NCI-H1417 treated with DMSO at 0.1 percent for 48 hours (cell line): Measurements from ENCODE around the gene RHOU.
"Not testable (repeated sequence)": the region's sequence is repeated elsewhere in the genome, so short reads cannot be mapped to it uniquely, and the experiment has no call there.

Source experiments
- DNase-seq: peaks from one replicate; lab custom pipeline; 2025; lab: John Stamatoyannopoulos, UW

The RHOU gene

DNA sequence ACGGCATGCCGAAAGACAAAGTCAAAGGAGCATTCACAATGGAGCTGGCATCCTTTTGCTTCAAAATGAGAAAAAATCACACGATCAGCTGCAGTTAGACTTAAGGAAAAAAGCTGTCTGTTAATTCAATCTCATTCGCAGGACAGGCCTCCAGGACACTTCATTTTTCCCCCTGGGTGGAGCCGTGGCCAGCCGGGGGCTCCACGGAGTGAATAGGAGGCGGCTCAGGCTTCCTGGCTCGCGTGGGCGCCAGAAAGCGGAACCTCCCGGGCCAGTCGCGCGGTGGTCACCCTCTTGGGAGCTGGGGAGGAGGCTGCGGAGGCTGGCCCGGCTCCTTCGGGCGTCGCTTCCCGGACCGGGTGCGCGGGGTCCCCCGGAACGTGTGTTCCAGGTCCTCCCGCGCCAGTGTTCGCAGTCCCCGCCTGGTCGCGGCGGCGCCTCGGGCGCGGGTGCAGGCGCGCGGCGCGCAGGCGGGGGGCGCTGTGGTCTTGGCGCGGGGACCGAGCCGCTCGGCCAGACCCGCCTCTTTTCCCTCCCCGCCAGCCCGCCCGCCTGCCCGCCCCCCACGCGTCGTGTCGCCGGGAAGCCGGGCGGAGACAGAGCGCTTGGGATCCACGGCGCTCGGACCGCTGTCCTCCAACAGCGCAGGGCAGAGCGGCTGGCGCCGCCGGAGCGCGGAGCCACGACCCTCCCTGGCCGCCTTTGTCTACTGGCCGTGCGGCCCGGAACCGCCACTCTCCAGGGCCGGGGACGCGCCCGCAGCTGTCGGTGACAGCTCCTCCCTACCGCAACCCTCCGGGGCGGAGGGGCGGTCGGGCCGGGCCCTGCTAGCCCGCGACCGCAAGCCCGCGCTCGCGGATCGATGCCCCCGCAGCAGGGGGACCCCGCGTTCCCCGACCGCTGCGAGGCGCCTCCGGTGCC, at the start of gene RHOU:
TSS of gene RHOU (plus strand) at position 599 of the 921 bp plus-strand sequence. CDS start at position 863, 264 bp downstream.
- DNase-seq, result no peak

DNA sequence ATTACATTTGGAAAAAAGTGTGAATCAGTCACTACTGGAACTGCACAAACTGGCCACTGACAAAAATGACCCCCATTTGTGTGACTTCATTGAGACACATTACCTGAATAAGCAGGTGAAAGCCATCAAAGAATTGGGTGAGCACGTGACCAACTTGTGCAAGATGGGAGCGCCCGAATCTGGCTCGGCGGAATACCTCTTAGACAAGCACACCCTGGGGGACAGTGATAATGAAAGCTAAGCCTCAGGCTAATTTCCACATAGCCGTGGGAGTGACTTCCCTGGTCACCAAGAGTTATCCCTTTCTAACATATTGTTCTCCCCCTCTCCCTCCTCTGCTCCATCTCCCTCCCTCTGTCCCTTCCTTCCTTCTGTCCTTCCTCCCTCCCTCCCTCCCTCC, 47.7 kb upstream of the RHOU start:
- DNase-seq, result no peak

DNA sequence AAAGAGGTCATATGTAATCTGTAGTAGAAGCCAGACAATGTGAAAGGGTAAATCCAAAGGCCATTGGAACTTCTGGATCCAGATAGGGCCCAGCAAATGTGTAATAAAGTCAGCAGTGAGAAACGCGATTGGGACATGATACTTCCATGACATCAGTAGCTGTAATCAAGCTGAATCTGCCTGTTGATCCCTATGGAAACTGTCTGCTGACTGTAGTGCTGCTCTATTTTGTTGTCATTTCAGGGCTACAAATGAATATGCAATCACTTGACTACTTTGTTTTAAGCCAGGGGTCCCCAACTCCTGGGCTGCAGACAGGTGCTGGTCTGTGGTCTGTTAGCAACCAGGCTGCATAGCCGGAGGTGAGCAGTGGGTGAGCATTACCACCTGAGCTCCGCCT, 46.0 kb upstream of the RHOU start:
- DNase-seq, result no peak

DNA sequence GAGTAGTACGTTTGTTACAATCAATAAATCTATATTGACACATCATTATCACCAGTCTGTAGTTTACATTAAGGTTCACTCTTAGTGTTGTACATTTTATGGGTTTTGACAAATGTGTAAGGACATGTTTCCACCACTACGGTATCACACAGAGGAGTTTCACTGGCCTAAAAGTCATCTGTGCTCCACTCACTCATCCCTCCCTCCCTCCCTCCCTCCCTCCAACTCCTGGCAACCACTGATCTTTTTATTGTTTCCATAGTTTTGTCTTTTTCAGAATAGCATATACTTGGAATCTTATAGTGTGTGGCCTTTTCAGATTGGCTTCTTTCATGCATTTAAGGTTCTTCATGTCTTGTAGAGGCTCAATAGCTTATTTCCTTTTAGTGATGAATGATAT, 44.1 kb upstream of the RHOU start:
- no peak for DNase-seq

DNA sequence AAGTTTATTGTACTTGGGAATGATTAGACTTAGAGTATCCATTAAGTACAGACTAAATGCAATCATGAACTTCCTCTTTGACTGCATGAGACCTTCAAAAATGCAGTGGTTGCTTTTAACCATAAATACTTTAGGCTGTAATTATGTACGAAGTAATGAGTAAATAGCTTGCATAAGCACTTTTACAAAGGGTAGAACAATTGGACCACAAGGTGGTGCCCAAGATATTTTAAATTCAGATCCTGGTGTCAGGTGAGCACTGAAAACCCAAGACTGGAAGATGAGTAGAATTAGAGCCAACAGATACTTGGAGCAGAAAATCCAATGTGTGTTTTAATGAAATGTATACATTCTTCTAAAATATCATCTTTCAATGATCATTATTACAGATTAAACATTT, 43.4 kb upstream of the RHOU start:
- DNase-seq, result no peak

DNA sequence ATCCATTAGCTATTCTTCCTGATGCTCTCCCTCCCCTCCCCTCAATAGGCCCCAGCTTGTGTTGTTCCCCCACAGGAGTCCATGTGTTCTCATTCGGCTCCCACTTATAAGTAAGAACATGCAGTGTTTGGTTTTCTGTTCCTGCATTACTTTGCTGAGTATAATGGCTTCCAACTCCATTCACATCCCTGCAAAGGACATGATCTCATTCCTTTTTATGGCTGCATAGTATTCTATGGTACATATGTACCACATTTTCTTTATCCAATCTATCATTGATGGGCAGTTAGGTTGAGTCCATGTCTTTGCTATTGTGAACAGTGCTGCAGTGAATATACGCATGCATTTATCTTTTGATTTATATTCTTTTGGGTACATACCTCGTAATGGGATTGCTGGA, 40.8 kb upstream of the RHOU start:
- not testable (repeated sequence) for DNase-seq

DNA sequence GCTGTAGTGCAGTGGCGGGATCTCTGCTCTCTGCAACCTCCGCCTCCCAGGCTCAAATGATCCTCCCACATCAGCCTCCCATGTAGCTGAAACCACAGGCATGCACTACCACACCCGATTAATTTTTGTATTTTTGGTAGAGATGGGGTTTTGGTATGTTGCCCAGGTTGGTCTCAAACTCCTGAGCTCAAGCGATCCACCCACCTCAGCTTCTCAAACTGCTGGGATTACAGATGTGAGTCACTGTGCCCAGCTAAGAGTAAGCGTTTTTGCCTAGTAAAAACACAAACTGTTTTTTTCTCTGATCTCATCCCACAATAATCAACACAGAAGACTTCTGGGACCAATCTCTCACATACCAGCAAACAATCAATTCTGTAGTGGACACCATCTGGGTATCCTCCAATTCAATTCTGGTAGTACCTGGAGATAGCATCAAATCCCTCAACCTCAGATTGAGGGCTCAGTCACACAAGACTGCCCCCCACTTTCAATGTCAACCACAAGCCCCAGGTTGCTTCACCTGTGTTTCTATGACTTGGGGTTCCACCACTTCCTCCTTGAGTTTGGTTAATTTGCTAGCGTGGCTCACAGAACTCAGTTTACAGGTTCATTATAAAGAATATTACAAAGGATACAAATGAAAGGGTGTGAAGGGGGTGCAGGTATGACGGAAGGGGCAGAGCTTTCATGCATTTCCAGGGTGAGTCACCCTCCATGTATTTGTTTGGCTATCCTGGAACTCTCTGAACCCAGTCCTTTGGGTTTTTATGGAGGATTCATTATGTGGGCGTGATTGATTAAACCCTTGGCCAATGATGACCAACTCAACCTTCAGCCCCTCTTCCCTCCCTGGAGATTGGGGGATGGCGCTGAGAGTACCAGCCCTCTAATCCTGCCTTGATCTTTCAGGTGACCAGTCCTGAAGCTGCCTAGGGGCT, 40.0 kb upstream of the RHOU start:
- DNase-seq, result no peak

DNA sequence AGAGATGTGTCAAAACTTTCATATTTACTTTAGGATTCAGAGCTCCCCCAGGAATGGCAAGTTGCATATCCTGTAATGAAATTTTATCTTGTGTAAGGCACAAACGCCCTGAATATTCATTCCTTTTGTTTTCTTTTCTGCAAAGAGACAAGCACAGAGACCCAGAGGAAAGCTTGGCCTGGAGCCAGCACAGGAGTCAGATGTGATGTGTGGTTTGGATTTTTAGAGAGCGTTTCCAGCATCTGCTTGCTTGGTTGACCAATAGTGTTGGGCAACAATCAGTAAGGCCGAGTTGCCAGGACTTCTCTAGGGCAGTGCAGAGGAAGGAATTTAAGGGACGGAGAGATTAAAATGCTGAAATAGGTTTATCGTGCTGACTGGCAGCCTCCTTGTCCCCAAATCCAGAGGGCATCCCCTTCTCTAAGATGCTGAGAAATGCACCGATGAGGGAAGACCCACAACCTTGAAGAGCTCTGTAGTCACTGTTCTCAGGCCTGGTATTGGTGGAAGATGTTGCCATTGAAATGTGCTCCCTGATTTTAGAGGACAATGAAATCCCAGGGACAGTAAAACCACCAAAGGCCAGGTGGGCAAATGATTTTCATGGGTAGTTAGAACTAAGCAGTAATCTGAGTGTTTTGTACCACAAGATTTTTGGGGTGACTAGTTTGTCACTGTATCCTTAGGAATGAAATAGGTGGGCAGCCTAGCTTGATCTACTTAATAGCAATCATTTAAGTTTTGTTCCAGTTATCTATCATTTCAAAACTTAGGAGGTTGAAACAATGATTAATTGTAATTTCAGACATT, 37.9 kb upstream of the RHOU start:
- no peak for DNase-seq

DNA sequence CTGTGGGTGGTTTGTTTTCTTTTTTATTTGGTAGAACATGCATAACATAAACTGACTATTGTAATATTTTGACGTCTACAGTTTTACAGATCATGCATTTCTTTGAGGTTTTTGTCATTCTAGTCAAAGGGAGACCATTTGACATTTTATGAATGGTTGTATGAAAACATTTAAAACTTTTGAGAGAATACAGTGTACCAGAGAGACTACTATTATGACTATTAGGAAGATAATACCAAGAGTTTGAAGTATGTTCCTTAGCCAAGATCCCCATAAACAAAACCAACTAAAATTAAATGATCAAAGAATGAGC, 37.3 kb upstream of the RHOU start:
- no peak for DNase-seq

DNA sequence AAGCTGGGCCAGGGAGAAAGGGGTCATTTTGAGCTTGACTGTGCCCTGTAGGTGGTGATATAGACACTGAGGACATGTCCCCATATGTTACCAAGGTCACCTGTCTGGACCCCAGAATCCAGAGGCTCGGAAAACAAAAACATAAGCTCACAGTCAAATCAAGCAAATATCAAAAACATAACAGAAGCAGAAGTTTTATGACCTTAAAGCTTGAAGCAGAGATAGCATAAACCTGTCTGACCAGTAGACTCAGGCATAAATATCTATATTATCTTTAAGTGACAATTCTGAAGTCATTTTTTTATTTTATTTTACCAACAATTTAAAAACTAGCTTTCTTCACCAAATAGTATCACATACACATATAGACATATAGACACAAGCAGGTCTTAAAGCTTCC, 32.8 kb upstream of the RHOU start:
- no peak for DNase-seq

DNA sequence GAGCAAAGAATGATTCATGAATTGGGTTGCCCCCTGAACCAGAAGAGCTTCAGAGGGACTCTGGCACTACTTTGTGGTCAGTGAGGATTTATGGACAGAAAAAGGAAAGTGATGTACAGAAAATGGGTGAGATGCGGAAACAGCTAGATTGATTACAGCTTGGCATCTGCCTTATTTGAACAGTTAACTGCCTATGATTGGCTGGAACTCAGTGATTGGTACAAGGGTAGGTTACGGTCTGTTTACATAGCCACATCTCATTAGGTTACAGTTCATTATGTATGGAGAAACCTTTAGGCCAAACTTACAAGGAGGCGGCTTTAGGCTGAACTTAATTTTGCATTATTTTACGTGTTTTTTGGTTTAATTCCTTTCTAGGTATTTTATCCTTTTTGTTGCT, 29.0 kb upstream of the RHOU start:
- no peak for DNase-seq

DNA sequence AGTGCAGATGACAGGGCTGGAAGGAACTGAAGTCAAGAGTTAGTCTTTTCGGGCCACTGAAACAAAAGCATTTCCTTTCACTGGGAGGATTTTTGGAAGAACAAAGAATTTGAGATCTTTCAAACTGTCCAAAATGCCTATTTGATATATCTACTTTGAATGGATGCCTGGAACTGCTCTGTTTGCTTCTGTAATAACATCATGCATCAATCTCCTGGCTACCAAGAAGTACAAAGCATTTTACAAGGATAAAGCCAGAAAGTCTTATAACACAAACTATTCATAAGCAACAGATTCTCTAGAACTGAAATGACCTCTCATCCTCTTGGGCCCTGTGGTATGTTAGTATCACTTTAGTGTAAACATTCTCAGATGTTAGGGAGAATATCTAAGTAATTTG, 18.2 kb upstream of the RHOU start:
- DNase-seq, result no peak

DNA sequence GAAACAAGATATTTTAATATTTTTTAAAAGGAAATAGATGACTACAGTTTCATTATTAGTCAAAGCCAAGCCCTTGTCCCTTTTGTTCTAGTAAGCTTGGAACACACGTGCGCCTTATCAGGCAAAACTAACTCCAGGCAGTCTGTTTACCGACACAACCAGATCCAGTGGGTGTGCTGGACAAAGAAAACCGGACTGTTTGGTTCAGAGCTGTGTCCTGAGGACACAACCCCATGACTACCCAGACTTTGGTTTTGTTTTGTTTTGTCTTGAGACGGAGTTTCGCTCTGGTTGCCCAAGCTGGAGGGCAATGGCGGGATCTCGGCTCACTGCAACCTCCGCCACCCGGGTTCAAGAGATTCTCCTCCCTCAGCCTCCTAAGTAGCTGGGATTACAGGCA, 13.9 kb upstream of the RHOU start:
- DNase-seq, result no peak

DNA sequence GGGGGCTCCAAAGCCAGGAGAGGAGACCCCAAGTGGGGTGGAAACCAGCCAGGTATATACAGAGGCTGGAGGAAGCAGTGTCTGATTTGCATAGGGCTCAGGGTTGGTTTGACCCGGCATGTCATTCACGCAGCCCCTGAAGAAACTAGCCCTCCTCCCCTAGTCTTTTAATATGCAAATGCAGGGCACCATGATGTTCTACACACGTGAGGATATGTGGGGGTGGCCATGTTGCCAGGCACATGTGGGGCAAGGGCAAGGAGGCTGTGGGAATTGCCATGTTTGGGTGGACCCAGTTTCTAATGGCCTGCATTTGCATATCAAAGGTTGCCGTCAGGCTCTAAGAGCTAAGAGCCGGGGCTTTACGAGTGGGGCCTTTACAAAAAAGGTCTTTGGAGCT, 12.0 kb upstream of the RHOU start:
- DNase-seq, result no peak

DNA sequence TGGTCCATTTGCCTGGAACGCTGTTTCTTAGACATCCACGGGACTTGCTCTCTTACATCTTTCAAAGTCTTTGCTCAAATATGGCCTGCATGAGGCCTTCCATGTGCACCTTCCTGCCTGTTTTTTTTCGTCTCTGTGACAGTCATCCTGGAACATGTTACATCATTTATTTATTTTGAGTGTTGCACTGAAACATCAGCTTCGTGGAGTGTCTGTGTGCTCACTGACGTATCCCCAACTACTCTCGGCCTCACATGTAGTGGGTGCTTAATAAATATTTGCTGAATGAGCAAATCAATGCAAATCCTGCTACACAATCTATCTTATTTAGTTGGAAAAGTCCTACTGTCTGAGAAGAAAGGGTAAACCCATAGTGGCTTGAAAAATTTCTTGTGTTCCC, 11.4 kb upstream of the RHOU start:
- DNase-seq, result no peak

DNA sequence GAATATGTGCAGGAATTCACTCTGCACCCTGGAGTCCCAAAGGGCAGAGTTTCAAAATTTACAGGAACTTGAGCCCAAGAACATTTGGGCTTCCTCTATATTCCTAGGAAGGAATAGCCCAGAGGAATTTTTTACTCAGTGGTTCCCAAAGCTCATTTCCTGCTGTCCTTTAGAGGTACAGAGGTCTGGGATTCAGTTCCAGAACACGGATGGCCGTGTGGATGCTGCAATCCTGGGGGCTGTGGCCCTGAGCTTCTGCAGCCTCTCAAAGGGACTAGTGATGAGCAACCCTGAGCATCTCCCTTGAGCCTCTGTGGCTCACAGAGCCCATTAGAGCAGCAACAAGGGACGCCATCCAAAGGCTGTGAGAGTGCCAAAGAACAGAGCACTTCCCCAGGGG, 10.1 kb upstream of the RHOU start:
- DNase-seq, result no peak

DNA sequence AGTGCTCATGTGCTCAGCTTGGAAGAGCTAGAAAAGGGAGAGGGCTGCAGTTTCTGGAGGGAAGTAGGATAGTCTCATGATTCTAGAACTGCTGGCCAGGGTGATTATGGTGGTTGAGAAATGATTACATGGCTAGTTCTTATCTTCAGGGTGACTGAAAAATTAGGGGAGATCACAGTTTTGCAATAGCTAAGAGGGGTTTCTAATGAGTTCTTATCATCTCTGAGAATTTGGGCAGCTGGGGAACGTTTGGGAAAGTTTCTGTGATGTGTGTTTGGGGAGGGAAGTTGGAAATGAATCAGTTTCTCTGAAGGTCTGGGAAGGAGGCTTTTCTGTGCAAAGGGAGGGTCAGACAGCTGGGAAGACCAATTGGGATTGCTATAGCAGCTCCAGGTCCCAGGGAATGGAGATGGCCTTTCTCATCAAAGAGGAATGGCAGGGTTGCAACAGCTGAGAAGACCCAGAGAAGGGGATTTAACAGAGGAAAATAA, 7.6 kb upstream of the RHOU start:
- no peak for DNase-seq

DNA sequence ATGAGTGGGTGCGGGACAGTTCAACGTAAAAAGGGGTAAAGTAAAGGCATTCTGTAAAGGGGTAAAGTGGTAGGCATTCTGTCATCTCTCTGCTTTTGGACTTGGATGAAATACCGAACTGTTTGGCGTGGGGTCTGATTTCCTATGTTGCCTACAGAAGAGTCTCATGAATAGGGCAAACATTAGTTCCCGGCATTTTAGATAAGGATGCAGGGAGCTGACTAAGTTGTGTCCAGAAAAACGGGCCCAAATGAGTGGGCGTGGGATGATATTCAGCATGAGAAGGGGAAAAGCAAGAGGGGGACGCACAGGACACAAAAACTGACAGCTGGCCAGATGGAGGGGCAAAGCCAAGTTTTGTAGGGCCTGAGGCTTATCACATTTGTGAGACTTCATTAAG, 2.9 kb upstream of the RHOU start:
- DNase-seq, result no peak

DNA sequence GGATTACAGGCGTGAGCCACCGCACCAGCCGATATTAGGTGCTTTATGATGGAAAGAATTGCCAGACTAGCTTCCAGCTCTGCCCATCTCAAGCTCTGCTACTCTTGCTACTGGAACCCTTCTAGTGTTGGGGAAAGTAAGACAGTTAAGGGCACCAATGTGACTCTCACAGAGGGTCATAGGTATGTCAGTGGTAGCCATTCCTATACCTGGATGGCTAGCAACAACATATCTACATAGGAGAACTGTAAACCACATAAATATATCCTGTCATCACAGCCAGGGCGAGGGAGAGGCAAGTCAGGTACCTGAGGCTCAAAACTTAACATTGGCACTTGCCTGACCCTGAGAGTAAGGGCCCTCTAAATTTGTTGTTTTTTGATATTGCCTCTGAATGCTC, 1.7 kb upstream of the RHOU start:
- no peak for DNase-seq

DNA sequence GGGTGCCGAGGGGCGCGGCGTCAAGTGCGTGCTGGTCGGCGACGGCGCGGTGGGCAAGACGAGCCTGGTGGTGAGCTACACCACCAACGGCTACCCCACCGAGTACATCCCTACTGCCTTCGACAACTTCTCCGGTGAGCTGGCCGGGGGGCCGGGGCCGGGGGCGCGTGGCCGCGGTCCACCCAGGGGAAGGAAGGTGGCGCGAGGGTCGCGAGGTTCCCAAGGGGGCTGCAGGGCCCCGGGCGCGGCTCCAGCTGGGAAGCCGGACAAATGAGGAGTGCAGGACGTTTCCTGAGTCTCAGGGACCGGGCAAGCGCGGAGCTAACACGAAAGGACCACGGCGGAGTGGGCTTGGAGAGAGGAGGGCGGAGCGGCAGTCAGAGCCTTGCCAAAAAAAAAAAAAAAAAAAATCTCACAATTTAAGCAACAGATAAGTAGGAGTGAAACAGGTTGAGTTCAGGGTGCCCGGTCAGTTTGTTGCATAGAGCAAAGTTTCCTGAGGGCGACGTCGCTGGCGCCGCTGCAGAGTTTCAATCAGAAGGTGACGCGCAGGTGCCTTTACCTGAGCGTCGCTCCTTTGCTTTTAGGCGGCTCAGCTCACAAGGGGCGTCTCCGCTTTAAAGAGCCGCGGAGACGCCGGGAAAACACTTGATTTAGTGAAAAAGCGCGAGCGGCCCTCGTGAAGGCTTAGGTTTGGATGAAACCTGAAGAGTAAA, 750 bp downstream of the RHOU start:
- no peak for DNase-seq

DNA sequence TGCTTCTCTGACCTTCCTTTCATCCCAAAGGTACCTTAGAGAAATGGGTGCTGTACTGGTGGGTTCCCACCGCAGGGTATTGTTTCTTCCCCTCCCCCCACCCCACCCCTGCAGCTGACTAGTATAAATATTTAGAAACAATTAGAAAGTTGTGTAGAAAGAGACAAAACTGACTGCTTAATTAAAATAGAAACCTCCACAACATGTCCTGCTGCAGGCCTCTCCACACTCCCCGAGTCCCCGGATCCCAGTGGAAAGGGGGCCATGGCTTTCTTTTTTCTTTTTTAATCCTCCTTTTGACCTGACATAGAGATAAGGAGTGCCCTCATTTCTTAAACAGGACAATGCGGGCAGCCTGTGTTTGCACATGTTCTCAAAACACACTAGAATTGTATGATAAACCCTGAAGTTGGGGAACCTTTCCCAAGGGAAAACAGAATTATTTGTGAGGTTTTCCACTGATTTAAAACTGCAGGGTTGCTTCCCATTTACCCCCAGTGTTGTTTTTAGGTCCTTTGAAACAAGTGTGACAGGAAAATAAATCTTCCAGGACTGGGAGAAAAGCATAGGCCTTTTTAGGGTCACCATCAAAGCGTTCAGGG, 1.7 kb downstream of the RHOU start:
- DNase-seq, result no peak
